Measurements from ENCODE around the gene CDCP2. TPM values are rescaled to one million over a fixed set of nuclear protein-coding genes. Genes with fewer than 3 reads are reported as not detected.
A peak's percentile ranks its signal among the peaks of the same experiment; 100 is the strongest.

CDCP2 gene
- polyA plus RNA-seq, 2 of the 4 experiments (the other 2 are of a cell fraction) = not detected

- Histone ChIP-seq H3K9me3 (no peaks in the 10 kb centered on the region), H3K4me3 (peak overlapping the region; percentile 81), H3K27ac (peak overlapping the region; percentile 77 to 97), H3K4me2 (peak overlapping the region; percentile 91), H3K4me1 (peaks cover 15% of the 10 kb centered on the region)
- FAIRE-seq = no peak
- 40% methylated on average over 17 of the region's 17 CpGs for WGBS (ENCODE audit: missing lambda C conversion rate)
- TF ChIP-seq RFX5 (IDR thresholded peaks at IDR 0.05) (no peak), ESRRA (IDR thresholded peaks at IDR 0.05; ENCODE audit: borderline replicate concordance, low read length) (no peak), BCL3 (IDR thresholded peaks at IDR 0.05) (no peak), CBX8 (IDR thresholded peaks at IDR 0.05) (no peak), HOXB13 (CRISPR knock-in tag; IDR thresholded peaks at IDR 0.05; ENCODE audit: low read depth) (no peak), NR3C1 (IDR thresholded peaks at IDR 0.05) (no peak), EHMT2 (IDR thresholded peaks at IDR 0.05; ENCODE audit: low read depth) (no peak), JUN (IDR thresholded peaks at IDR 0.05) (no peak), ATOH8 (CRISPR knock-in tag; IDR thresholded peaks at IDR 0.05; ENCODE audit: low read depth) (no peak), ZSCAN20 (CRISPR knock-in tag; IDR thresholded peaks at IDR 0.05) (no peak), PHF8 (IDR thresholded peaks at IDR 0.05; ENCODE audit: borderline replicate concordance, low read depth) (no peak)
- peak; percentile 4 to 11; a peak in 3 of 6 replicates for ATAC-seq
- peak in 1 of 2 experiments; percentile 16 for DNase-seq (ENCODE audit: low read depth in 1 of 2, low spot score in 1 of 2)
- ChIA-PET CTCF (no interaction called here), POLR2A (interaction anchor here (1.0 to 1.4 kb wide), 4 partner anchors 78 to 290 kb away, joined by 3 to 5 read pairs (median 4); no protein-coding TSS in a partner anchor)
Measured at GRCh38 chr1:54199151-54199764, 46.5 kb upstream of the CDCP2 start.

GRCh38 chr1:54193453-54193852 lies 40.7 kb upstream of the CDCP2 start:
- no peaks in the 10 kb centered on the region for H3K4me1 ChIP-seq
- H3K9me3 ChIP-seq = no peaks in the 10 kb centered on the region
- H3K4me3 ChIP-seq = no peak overlapping the region
- no peak for ATAC-seq
- H3K4me2 ChIP-seq = no peak overlapping the region
- no peak for DNase-seq (ENCODE audit: low read depth in 1 of 2, low spot score in 1 of 2)
- 90% methylated on average over 5 of the region's 5 CpGs for WGBS (ENCODE audit: missing lambda C conversion rate)
- FAIRE-seq = no peak
- ChIA-PET POLR2A (no interaction called here), CTCF (no interaction called here)
- TF ChIP-seq FOXS1 (CRISPR knock-in tag; IDR thresholded peaks at IDR 0.05) (no peak), HOXB13 (CRISPR knock-in tag; IDR thresholded peaks at IDR 0.05; ENCODE audit: low read depth) (no peak), EP300 (IDR thresholded peaks at IDR 0.05) (no peak), ZNF302 (CRISPR knock-in tag; IDR thresholded peaks at IDR 0.05) (no peak), PHF8 (IDR thresholded peaks at IDR 0.05; ENCODE audit: borderline replicate concordance, low read depth) (no peak), HMGXB4 (CRISPR knock-in tag; IDR thresholded peaks at IDR 0.05; ENCODE audit: borderline replicate concordance) (no peak), NR3C1 (IDR thresholded peaks at IDR 0.05) (no peak), ZSCAN20 (CRISPR knock-in tag; IDR thresholded peaks at IDR 0.05) (no peak), RAD21 (conservative IDR thresholded peaks at IDR 0.05 in 1 of 2, IDR thresholded peaks at IDR 0.05 in 1 of 2) (no peak), HOXB5 (CRISPR knock-in tag; IDR thresholded peaks at IDR 0.05) (no peak)
- no peak overlapping the region for H3K27ac ChIP-seq

GRCh38 chr1:54191525-54191924 lies 38.7 kb upstream of the CDCP2 start:
- no peak overlapping the region for H3K27ac ChIP-seq
- ChIA-PET CTCF (interaction anchor here (0.8 to 1.7 kb wide), 2 partner anchors 10 to 146 kb away, joined by 3 to 5 read pairs; no protein-coding TSS in a partner anchor), POLR2A (no interaction called here)
- 83% methylated on average over 1 of the region's 1 CpG for WGBS (ENCODE audit: missing lambda C conversion rate)
- H3K9me3 ChIP-seq = no peaks in the 10 kb centered on the region
- H3K4me2 ChIP-seq = no peak overlapping the region
- FAIRE-seq (no peak), ATAC-seq (no peak), DNase-seq (ENCODE audit: low read depth in 1 of 2, low spot score in 1 of 2) (no peak)
- no peak for TF ChIP-seq BCL3 (IDR thresholded peaks at IDR 0.05)
- H3K4me1 ChIP-seq = no peaks in the 10 kb centered on the region
- H3K4me3 ChIP-seq = no peak overlapping the region

Data from A549 (cell line).